Natural killer cell (primary cell): ENCODE measurements around the gene AQP12A. TPM values are rescaled to one million over a fixed set of nuclear protein-coding genes. Genes with fewer than 3 reads are reported as not detected.

Source experiments
- ATAC-seq, 3 donors: fragments of 150-1000 bp in 2 of 3; fragments of 200-7000 bp in 1 of 3; cut with Tn5 transposase; 1 replicate in 1 of 3; 2 replicates in 2 of 3; pipeline ENCODE4 v1.10.0; 2021; ENCODE audit warnings: mild to moderate bottlenecking in 2 of 3, moderate library complexity in 2 of 3
- DNase-seq, 2 donors: peaks; one replicate each; pipeline versions ENCODE4 v3.0.0 to v3.0.0-alpha.2; 2013 to 2021; ENCODE audit warnings: mixed read lengths in 1 of 2
- H3K27ac ChIP-seq: one replicate; pipeline ENCODE4 v1.5.1; 2013; ENCODE audit warnings: mild to moderate bottlenecking, low read length
- H3K27me3 ChIP-seq: one replicate; pipeline ENCODE4 v1.6.1; 2013; ENCODE audit warnings: low read length; ENCODE audit not compliant: control insufficient read depth, insufficient read depth
- H3K36me3 ChIP-seq: one replicate; pipeline ENCODE4 v1.6.1; 2013; ENCODE audit warnings: low read length; ENCODE audit not compliant: control insufficient read depth, insufficient read depth
- H3K4me1 ChIP-seq: one replicate; pipeline ENCODE4 v1.6.1; 2013; ENCODE audit warnings: low read length; ENCODE audit not compliant: control insufficient read depth, insufficient read depth
- H3K4me3 ChIP-seq: one replicate; pipeline ENCODE4 v1.5.1; 2013; ENCODE audit warnings: low read length
- H3K9me3 ChIP-seq: one replicate; pipeline ENCODE4 v1.6.1; 2013; ENCODE audit warnings: low read length; ENCODE audit not compliant: control insufficient read depth, insufficient read depth
- H3K27ac Mint-ChIP-seq, 2 donors: one replicate each; pipeline ENCODE4 v1.8.0; 2022; ENCODE audit warnings: mild to moderate bottlenecking in 2 of 2, mixed read lengths in 2 of 2, moderate library complexity in 1 of 2
- H3K27me3 Mint-ChIP-seq, 2 donors: one replicate each; pipeline ENCODE4 v1.8.0; 2022; ENCODE audit warnings: low read depth in 2 of 2, mixed read lengths in 2 of 2
- H3K36me3 Mint-ChIP-seq: one replicate; pipeline ENCODE4 v1.8.0; 2022; ENCODE audit warnings: mixed read lengths
- H3K4me1 Mint-ChIP-seq, 2 donors: one replicate each; pipeline ENCODE4 v1.8.0; 2022; ENCODE audit warnings: mixed read lengths in 2 of 2
- H3K4me3 Mint-ChIP-seq: one replicate; pipeline ENCODE4 v1.8.0; 2022; ENCODE audit warnings: mild to moderate bottlenecking, moderate library complexity, mixed read lengths
- H3K9me3 Mint-ChIP-seq, 2 donors: one replicate each; pipeline ENCODE4 v1.8.0; 2022; ENCODE audit warnings: mixed read lengths in 2 of 2
- CTCF ChIP-seq: fragments of 200-600 bp; IDR thresholded peaks from one replicate; pipeline ENCODE4 v1.8.0; 2022; ENCODE audit warnings: antibody characterized with exemption
- WGBS: methylation state at CpG from one replicate; pipeline ENCODE4 v1.1.7; 2013; ENCODE audit warnings: missing lambda C conversion rate; ENCODE audit not compliant: insufficient coverage; 5-methylcytosine and 5-hydroxymethylcytosine counted together
- intact Hi-C: fragments of 100-400 bp; cut with micrococcal nuclease; formaldehyde crosslinking; loops from one replicate; pipeline ENCODE4 v1.14.2; 2022
- total RNA-seq, 4 donors: library from RNA; stranded (reverse); fragments of 120-200 nt in 1 of 4; gene quantifications; one replicate each; pipeline versions ENCODE4 v1.2.3 to v1.2.4, GENCODE V29; 2013 to 2022

The AQP12A gene
- total RNA-seq, 3 donors from 2014 or later (not counting 1 experiment from before 2014, with no cell fraction given), result not detected

GRCh38 chr2:240733803-240734495 is 42.3 kb downstream of the AQP12A start:
- no peaks in the 10 kb centered on the region for H3K9me3 ChIP-seq
- Mint-ChIP-seq H3K27me3 (no peaks in the 10 kb centered on the region), H3K4me1 (no peaks in the 10 kb centered on the region), H3K9me3 (no peaks in the 10 kb centered on the region), H3K4me3 (no peak overlapping the region), H3K36me3 (no peaks in the 10 kb centered on the region), H3K27ac (no peak overlapping the region)
- H3K4me1 ChIP-seq, result no peaks in the 10 kb centered on the region
- no peak overlapping the region for H3K27ac ChIP-seq
- intact Hi-C loops, result loop anchor here (1.0 kb wide), 1 partner anchor 220 kb away; no protein-coding TSS in a partner anchor
- no peak for TF ChIP-seq CTCF
- peak; percentile 42 to 60 (median 42) for ATAC-seq
- DNase-seq, result peak in 1 of 2 donors; percentile 45
- WGBS, result 76% methylated on average over 24 of the region's 24 CpGs
- H3K27me3 ChIP-seq, result no peaks in the 10 kb centered on the region
- no peak overlapping the region for H3K4me3 ChIP-seq
- no peaks in the 10 kb centered on the region for H3K36me3 ChIP-seq

GRCh38 chr2:240734756-240735155 is 43.1 kb downstream of the AQP12A start:
- H3K27ac Mint-ChIP-seq, result no peak overlapping the region
- Histone ChIP-seq H3K27ac (no peak overlapping the region), H3K9me3 (no peaks in the 10 kb centered on the region), H3K36me3 (no peaks in the 10 kb centered on the region), H3K4me1 (no peaks in the 10 kb centered on the region), H3K4me3 (no peak overlapping the region), H3K27me3 (no peaks in the 10 kb centered on the region)
- intact Hi-C loops, result no loop called here
- TF ChIP-seq CTCF, result no peak
- H3K27me3 Mint-ChIP-seq, result no peaks in the 10 kb centered on the region
- ATAC-seq (no peak), DNase-seq (no peak)
- no peaks in the 10 kb centered on the region for H3K9me3 Mint-ChIP-seq
- WGBS, result 95% methylated on average over 17 of the region's 17 CpGs
- H3K36me3 Mint-ChIP-seq, result no peaks in the 10 kb centered on the region
- peaks cover 0 to 6% of the 10 kb centered on the region in 2 donors for H3K4me1 Mint-ChIP-seq
- H3K4me3 Mint-ChIP-seq, result no peak overlapping the region

- Mint-ChIP-seq H3K4me3 (no peak overlapping the region), H3K4me1 (peaks cover 0 to 8% of the 10 kb centered on the region in 2 donors), H3K36me3 (no peaks in the 10 kb centered on the region), H3K27ac (no peak overlapping the region), H3K9me3 (no peaks in the 10 kb centered on the region), H3K27me3 (no peaks in the 10 kb centered on the region)
- Histone ChIP-seq H3K4me1 (no peaks in the 10 kb centered on the region), H3K4me3 (no peak overlapping the region), H3K27me3 (no peaks in the 10 kb centered on the region), H3K27ac (no peak overlapping the region), H3K36me3 (no peaks in the 10 kb centered on the region), H3K9me3 (no peaks in the 10 kb centered on the region)
- intact Hi-C loops, result no loop called here
- ATAC-seq (no peak), DNase-seq (no peak)
- 88% methylated on average over 10 of the region's 10 CpGs for WGBS
- TF ChIP-seq CTCF, result no peak
Observed at GRCh38 chr2:240735476-240735875, 43.8 kb downstream of the AQP12A start.
